ENCODE measurements around the gene EPS8L2.
A peak's percentile ranks its signal among the peaks of the same experiment; 100 is the strongest.

EPS8L2 gene

GRCh38 chr11:762421-763072 lies 56.5 kb downstream of the EPS8L2 start:
- Histone ChIP-seq H3K4me1 (ENCODE audit: insufficient read depth, low read length, poor library complexity, severe bottlenecking) (no peaks in the 10 kb centered on the region), H3K4me3 (ENCODE audit: low read length, poor library complexity, severe bottlenecking) (no peak overlapping the region), H3K9me2 (replicated peaks; ENCODE audit: low read depth, low read length) (no peaks in the 10 kb centered on the region), H4K20me1 (ENCODE audit: insufficient read depth, low read length, poor library complexity, severe bottlenecking) (no peaks in the 10 kb centered on the region), H3K9ac (ENCODE audit: low read depth, low read length, poor library complexity, severe bottlenecking) (no peak overlapping the region), H3F3A (ENCODE audit: low read depth) (no peaks in the 10 kb centered on the region), H2AFZ (ENCODE audit: low read length) (no peak overlapping the region), H3K9me3 (ENCODE audit: insufficient read depth, low read depth, low read length) (no peaks in the 10 kb centered on the region), H3K4me2 (ENCODE audit: low read depth, low read length, poor library complexity, severe bottlenecking) (no peak overlapping the region), H3K79me2 (ENCODE audit: insufficient read depth, low read length) (no peaks in the 10 kb centered on the region), H3K36me3 (ENCODE audit: insufficient read depth, low read length) (peaks cover 66% of the 10 kb centered on the region; the same call in 1 of the 2 replicates), H3K27me3 (ENCODE audit: insufficient read depth, low read length, poor library complexity, severe bottlenecking) (no peaks in the 10 kb centered on the region)
- TF ChIP-seq CTCF (conservative IDR thresholded peaks at IDR 0.05; ENCODE audit: low read length) (peak; percentile 29; the same call in 1 of the 2 replicates), EZH2phosphoT487 (IDR thresholded peaks at IDR 0.05; ENCODE audit: borderline replicate concordance) (no peak)

- Histone ChIP-seq H4K20me1 (ENCODE audit: insufficient read depth, low read length, poor library complexity, severe bottlenecking) (no peaks in the 10 kb centered on the region), H3K4me2 (ENCODE audit: low read depth, low read length, poor library complexity, severe bottlenecking) (no peak overlapping the region), H3K4me3 (ENCODE audit: low read length, poor library complexity, severe bottlenecking) (no peak overlapping the region), H3K27me3 (ENCODE audit: insufficient read depth, low read length, poor library complexity, severe bottlenecking) (no peaks in the 10 kb centered on the region), H2AFZ (ENCODE audit: low read length) (no peak overlapping the region), H3K9me2 (replicated peaks; ENCODE audit: low read depth, low read length) (no peaks in the 10 kb centered on the region), H3K9ac (ENCODE audit: low read depth, low read length, poor library complexity, severe bottlenecking) (no peak overlapping the region), H3K9me3 (ENCODE audit: insufficient read depth, low read depth, low read length) (no peaks in the 10 kb centered on the region), H3F3A (ENCODE audit: low read depth) (no peaks in the 10 kb centered on the region), H3K79me2 (ENCODE audit: insufficient read depth, low read length) (no peaks in the 10 kb centered on the region), H3K4me1 (ENCODE audit: insufficient read depth, low read length, poor library complexity, severe bottlenecking) (no peaks in the 10 kb centered on the region), H3K36me3 (ENCODE audit: insufficient read depth, low read length) (peaks cover 65% of the 10 kb centered on the region; the same call in 1 of the 2 replicates)
- TF ChIP-seq EZH2phosphoT487 (IDR thresholded peaks at IDR 0.05; ENCODE audit: borderline replicate concordance) (no peak), CTCF (conservative IDR thresholded peaks at IDR 0.05; ENCODE audit: low read length) (no peak)
Observed at GRCh38 chr11:763073-763463, 57.0 kb downstream of the EPS8L2 start.

- no peaks in the 10 kb centered on the region for H3F3A ChIP-seq (ENCODE audit: low read depth)
- peaks cover 65% of the 10 kb centered on the region; the same call in 1 of the 2 replicates for H3K36me3 ChIP-seq (ENCODE audit: insufficient read depth, low read length)
- H3K4me2 ChIP-seq (ENCODE audit: low read depth, low read length, poor library complexity, severe bottlenecking): no peak overlapping the region
- no peaks in the 10 kb centered on the region for H3K9me2 ChIP-seq (replicated peaks; ENCODE audit: low read depth, low read length)
- no peak overlapping the region for H3K4me3 ChIP-seq (ENCODE audit: low read length, poor library complexity, severe bottlenecking)
- H3K9ac ChIP-seq (ENCODE audit: low read depth, low read length, poor library complexity, severe bottlenecking): no peak overlapping the region
- no peak for TF ChIP-seq CTCF (conservative IDR thresholded peaks at IDR 0.05; ENCODE audit: low read length)
- no peak for TF ChIP-seq EZH2phosphoT487 (IDR thresholded peaks at IDR 0.05; ENCODE audit: borderline replicate concordance)
- H3K27me3 ChIP-seq (ENCODE audit: insufficient read depth, low read length, poor library complexity, severe bottlenecking): no peaks in the 10 kb centered on the region
- no peaks in the 10 kb centered on the region for H4K20me1 ChIP-seq (ENCODE audit: insufficient read depth, low read length, poor library complexity, severe bottlenecking)
- no peaks in the 10 kb centered on the region for H3K4me1 ChIP-seq (ENCODE audit: insufficient read depth, low read length, poor library complexity, severe bottlenecking)
- no peak overlapping the region for H2AFZ ChIP-seq (ENCODE audit: low read length)
- no peaks in the 10 kb centered on the region for H3K9me3 ChIP-seq (ENCODE audit: insufficient read depth, low read depth, low read length)
- no peaks in the 10 kb centered on the region for H3K79me2 ChIP-seq (ENCODE audit: insufficient read depth, low read length)
Observed at GRCh38 chr11:763549-764321, 57.7 kb downstream of the EPS8L2 start.
